Embryonic facial prominence (tissue), 1 donor: Measurements from ENCODE around the gene RAMACL.
"Not testable (repeated sequence)": the region's sequence is repeated elsewhere in the genome, so short reads cannot be mapped to it uniquely, and the experiment has no call there.

Experiments used
- DNase-seq: peaks from one replicate; pipeline ENCODE4 v3.0.0-alpha.2; 2016; ENCODE audit errors: extremely low spot score

Gene RAMACL

DNA sequence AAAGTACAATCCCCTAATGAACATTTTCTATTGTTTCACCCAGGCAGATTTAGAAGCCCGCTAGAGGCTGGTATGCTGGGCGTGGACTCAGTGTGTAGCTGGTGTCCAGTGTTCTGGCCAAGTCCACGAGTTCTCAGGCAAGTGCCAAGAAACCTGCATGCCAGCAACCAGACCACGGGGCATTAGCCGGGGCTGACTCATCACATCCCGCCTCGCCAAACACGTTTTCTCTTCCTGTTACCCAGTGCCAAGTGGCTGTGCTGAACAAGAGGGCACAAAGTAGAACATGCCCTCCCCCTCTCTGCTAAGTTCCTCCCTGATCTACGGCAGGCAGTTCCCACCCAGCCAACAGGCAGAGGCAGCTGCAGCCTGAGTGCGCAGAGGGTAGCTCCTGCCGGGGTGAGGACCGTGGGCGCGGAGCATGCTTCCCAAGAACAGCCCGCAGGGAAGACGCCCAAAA is 29.6 kb downstream of the RAMACL start:
- DNase-seq = no peak

GRCh38 chr6:166556336-166556735 is 30.1 kb downstream of the RAMACL start:
- DNase-seq = no peak

- DNase-seq = no peak
Measured at GRCh38 chr6:166555086-166555485, 31.4 kb downstream of the RAMACL start.

DNA sequence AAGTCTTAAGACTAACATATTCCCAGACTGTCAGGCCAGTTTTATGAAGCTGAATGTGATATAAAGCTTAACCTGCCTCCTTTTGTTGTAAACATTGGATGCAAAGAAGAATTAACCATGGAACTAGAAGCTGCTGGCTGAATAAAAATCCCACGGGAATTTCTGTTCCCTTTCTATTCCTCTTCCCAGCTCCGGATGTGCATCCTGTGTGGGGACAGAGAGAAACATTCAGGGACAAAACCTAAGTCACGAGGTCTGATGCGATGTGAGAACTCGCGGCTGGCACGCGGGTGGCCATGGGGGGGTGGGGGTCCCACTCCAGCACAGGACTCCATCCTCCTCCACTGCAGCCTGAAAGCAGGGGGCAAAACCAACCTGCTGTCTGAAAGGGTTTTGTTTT is 32.2 kb downstream of the RAMACL start:
- DNase-seq = no peak

DNA sequence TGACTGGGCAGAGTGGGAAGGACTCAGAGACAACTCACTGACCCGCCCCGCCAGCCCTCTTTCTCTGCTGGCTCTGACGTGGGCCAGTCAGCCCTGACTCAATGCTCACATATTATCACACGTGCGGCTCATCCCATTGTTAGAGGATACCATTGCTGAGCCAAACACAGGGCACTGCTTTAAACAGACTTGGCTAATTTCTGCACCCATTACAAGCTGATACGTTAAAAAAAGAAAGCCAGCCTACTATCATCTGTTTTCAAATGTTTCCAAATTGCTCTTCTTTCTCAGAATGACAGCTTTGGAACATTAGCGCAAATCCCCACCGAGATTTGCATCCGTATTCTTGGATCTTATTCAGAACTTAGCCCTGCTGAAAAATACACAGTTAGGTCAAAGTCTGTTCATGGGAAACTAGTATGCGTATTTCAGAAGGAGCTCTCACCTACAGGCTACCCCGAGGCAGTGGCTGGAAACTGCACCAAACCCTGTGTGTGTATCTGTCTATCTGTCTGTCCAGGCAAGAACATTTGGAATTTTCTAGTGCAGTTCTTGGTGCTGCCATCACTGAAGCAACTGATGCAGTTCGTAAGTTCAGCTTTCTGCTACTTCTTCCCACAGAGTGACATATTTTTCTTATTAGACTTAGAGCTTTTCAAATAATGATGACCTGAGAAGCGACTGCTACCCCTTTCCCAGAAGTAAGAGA is 32.8 kb downstream of the RAMACL start:
- DNase-seq = no peak

- DNase-seq = no peak
Measured at GRCh38 chr6:166552600-166552999, 33.9 kb downstream of the RAMACL start.

GRCh38 chr6:166551754-166552495 is 34.6 kb downstream of the RAMACL start:
- no peak for DNase-seq

GRCh38 chr6:166546653-166547052 is 39.8 kb downstream of the RAMACL start:
- no peak for DNase-seq

GRCh38 chr6:166545156-166546034 is 41.1 kb downstream of the RAMACL start:
- DNase-seq = no peak

- no peak for DNase-seq
Measured at GRCh38 chr6:166544296-166544605, 42.2 kb downstream of the RAMACL start.

DNA sequence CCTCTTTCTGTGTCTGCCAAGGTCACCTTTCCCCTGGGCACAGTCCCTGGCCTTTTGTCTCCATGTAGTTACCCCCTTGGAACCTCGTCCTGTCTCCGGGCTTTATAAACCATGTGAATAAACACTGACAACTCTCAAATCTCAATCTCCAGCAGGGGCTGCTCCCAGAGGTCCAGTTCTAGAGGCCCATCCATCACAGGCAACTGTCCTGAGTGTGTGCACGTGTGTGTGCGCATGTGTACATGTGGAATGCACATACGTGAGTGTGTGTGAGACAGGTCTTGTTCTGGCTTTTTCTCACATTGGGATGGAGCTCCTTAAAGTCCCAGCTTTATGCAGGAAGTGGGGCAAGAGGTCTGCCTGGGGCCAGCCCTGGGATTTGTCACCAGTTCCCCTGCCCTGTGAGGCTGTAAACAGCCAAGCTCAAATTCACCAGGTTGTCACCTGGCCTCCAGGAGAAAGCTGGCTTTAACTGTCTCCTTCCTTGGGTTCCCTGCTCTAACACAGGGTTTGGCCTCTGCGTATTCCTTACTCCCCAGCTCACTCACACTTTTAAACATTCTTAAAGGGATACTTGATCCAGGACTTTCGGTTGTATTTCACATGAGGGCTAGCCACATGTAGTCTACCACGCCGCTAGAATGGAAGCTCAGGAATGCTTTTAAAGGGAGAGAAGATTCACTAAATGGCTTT is 42.7 kb downstream of the RAMACL start:
- no peak for DNase-seq

DNA sequence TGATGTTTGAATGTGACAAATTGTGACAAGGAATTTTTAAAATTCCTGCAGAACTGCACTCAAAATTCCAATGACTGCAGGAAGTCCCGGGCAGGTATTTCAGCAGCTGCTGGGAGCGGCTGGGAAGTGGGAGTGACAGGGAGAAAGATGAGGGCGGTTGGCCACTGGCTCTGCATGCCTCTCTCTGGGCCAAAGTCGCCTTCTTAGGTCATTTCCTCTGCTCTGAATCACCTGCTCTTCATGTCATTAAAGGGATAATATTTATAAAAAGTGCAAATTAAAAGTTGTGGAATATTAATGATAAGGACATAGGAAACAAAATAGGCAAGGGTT is 43.9 kb downstream of the RAMACL start:
- DNase-seq = no peak

DNA sequence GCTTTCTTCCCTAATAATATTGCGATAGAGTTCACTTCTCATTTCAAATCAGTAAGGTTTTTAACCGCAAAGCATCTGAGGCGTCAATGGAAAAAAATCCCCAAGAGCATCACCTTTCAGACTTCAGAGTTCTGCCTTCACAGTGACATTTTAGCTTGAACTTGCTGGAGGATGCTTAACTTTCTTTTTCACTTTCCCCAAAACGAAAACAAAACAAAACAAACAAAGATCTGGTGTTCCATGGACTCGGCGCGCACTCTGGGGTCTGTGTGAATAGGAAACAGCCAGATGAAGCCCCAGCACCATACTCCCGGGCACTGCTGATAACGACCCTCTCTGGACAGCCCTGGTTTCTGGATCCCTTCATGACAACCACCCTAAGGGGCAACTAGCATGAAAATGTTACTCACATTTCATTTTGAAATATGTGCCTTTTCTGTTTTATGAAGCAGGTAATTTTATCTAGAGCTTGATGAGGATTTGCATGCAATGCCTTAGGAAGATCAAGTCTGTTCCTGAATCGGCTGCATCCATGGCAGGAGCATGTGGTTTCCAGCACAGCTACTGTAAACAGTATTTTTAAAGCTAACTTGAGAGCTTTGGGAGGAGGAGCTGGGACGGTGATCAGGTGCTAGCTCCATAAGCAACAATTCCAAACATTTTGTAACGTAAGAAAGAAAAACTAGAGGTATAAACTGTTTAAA is 44.5 kb downstream of the RAMACL start:
- DNase-seq = no peak

GRCh38 chr6:166541366-166541765 is 45.1 kb downstream of the RAMACL start:
- no peak for DNase-seq

GRCh38 chr6:166540631-166541331 is 45.7 kb downstream of the RAMACL start:
- no peak for DNase-seq

- no peak for DNase-seq
Measured at GRCh38 chr6:166539543-166539942, 46.9 kb downstream of the RAMACL start.

DNA sequence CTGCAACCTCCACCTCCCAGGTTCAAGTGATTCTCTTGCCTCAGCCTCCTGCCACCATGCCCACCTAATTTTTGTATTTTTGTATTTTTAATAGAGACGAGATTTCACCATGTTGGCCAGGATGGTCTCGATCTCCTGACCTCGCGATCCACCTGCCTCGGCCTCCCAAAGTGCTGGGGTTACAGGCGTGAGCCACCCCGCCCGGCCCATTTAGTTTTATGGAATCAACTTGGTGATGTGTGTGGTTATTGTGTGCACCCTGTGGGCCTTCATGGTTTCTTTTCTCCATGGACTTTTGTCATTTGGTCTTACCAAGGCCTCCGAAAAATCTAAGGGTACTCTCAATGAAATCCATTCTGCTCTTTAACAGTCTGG is 47.5 kb downstream of the RAMACL start:
- DNase-seq = not testable (repeated sequence)

GRCh38 chr6:166538297-166539010 is 48.0 kb downstream of the RAMACL start:
- no peak for DNase-seq

DNA sequence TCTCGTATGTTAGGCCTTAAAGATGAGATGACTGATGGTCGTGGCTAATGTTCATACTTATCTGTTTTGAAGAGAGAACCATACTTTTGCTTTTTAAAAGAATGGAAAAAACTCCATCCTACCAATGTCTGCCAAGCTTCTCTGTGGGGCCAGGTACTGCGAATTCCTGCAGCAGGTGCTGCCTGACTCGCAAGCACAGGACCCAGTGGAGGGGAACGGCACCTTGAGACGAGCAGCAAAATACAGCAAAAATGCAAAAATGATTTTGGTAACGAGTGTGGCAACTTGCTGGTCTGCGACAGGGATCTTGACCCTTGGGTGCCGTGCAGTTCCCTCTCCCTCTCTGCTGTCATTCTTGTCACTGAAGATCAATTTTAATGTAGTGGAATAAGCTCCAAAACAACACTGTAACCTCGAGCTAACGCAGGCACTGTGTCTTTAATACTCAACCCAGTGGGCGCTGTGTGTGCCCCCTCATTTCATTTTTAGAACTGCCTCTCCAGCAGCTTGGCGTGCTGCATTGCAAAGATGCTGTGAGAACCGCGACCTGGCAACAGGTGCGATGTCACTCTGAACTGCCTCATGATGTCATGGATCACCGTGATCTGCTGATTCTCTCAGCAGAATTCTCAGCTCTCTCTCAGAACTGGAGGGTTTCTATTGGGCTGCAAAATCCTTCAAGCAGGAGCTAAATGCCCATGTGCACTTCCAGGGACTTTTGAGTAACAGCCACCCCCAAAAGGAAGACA is 51.6 kb downstream of the RAMACL start:
- no peak for DNase-seq
